DMS114 treated with DMSO at 0.1 percent for 48 hours (cell line): ENCODE measurements around the gene HS1BP3.

Experiments
- DNase-seq: peaks from one replicate; lab custom pipeline; 2025; ENCODE audit not compliant: unreplicated experiment; lab: John Stamatoyannopoulos, UW

The HS1BP3 gene, protein sequence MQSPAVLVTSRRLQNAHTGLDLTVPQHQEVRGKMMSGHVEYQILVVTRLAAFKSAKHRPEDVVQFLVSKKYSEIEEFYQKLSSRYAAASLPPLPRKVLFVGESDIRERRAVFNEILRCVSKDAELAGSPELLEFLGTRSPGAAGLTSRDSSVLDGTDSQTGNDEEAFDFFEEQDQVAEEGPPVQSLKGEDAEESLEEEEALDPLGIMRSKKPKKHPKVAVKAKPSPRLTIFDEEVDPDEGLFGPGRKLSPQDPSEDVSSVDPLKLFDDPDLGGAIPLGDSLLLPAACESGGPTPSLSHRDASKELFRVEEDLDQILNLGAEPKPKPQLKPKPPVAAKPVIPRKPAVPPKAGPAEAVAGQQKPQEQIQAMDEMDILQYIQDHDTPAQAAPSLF

GRCh38 chr2:20650877-20651730 lies at the start of gene HS1BP3:
TSS of gene HS1BP3 (minus strand) at chr2:20651098. CDS start at chr2:20651063, 35 bp downstream.
- peak; percentile 64 for DNase-seq

GRCh38 chr2:20698916-20699613 lies 48.2 kb upstream of the HS1BP3 start:
- no peak for DNase-seq

DNA sequence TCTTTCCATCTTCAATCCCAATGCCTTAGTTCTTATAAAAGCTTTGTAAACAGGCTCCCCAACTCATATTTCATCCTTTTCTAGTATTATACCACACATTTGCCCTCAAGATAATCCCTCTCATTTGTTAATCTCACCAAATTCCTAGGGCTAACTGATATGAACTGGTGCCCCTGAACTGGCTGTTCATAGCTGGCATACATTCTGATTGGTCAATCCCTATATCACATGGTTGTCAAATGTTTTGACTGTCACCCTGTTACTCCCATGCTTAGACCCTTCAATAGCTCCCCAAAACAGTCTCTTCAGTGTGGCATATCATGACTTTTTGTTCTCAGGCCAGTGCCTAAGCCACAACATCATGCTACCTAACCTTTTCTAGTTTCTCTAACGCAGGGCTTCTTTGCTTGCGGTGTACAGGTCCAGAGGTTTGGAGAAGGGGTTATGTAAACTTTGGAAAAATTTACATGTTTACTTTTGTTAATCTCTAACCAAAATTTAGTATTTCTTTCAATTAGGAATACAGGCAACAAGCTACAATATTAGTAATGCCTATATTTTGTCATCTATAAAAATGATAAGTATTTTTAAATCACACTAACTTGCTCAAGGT lies 46.5 kb upstream of the HS1BP3 start:
- no peak for DNase-seq

- no peak for DNase-seq
Observed at GRCh38 chr2:20696366-20696765, 45.5 kb upstream of the HS1BP3 start.

GRCh38 chr2:20693317-20693716 lies 42.4 kb upstream of the HS1BP3 start:
- DNase-seq, result no peak

DNA sequence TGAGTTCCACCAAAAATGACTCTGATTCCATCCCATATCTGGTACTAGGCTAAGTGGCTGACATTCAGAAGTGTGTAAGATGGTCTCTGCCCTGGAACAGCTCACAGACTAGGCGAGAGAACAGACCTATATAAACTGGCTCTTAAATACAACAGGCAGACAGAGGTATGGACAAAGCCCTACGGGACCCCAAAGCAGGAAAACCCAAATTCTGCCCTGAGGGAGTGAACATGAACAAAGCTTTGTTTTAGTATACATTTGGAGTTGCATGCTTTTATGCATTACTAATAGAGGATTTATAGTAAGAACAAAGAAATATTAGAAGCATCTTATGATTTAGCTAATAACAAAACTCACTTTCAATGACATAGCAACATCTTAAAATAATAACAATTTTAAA lies 41.2 kb upstream of the HS1BP3 start:
- no peak for DNase-seq

- DNase-seq, result no peak
Observed at GRCh38 chr2:20691076-20691734, 40.3 kb upstream of the HS1BP3 start.

DNA sequence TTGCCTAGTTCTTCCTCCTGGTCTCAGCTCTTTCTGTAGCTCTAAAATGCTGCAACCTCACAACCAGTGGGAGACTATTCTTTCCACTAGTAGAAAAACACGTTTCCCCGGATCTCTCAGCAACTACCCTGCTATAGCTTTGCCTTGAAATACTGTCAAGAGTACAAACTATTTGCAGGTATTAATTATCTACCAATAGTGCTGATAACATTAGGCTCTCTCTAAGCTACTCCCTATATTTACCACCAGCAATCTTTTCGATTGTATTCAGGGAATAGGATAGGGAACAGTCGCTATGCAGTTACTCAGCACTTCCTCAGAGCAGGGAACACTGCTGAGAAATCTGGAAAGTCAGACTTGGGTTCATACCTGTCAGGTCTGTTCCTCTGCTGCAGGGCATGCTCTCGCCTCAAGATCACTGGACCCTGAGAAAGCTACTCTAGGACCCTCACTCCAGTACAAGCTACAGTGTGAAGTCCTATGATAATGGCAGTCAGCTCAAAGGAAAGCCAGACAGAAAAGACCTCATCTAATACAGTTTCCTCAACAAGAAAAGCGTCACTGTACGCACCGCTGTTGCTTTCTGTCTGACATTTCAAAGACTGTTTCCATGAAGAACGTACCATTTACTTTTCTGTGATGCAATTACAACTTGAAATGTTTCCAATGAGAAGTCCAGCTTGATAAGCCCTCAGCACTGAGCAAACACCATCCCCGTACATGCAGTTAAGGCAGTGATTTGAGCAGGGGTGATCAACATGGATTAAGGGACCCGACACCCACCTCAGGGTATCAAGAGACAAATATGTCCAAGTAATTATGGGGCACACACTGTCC lies 38.7 kb upstream of the HS1BP3 start:
- DNase-seq, result no peak

DNA sequence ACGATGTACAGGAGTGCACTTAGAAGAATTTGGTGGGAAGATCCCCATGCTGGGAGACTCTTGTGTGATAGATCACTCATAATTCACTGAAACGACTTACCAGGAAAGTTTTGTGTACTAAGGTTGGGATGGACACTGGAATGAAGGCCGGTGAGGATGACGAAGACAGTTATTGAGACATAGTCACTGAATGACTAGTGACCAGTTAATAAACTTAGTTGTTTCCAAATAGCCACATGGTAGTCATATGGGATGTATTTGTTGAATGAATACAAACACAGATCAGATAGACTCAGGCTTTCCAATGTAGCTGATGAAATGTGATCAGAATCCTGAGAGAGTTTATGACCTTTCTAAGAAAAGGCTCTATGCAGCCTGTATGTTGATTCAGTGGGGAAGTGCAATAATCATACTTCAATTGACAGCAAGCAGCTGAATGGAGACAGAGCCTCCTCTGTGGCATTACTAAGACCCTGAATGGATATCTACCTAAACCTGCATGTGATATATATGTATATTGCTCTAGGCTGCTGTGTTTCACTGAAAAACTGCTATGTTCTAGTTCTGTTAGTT lies 36.4 kb upstream of the HS1BP3 start:
- no peak for DNase-seq

DNA sequence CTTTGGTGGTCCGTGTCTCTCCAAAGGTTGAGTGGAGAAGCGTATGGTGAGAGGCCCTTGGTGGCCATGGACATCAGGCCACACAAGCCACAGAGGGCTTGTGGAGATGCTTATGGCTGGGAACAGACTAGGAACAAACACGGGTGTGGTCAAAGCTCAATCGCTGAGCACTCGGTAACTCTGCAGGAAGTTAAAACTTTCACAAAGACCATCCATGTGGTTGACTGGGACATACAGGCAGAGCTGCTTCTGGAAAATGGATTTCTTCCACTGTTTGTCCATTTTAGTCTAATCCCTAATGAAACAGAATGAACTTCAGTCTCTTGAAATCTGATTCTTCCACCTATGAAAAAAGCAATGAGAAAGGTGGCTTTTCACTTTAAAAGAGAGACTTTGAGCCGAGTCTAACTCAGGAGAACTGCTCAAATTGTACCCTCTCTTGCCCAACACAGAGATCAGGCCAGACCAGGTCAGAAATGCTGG lies 33.7 kb upstream of the HS1BP3 start:
- no peak for DNase-seq

DNA sequence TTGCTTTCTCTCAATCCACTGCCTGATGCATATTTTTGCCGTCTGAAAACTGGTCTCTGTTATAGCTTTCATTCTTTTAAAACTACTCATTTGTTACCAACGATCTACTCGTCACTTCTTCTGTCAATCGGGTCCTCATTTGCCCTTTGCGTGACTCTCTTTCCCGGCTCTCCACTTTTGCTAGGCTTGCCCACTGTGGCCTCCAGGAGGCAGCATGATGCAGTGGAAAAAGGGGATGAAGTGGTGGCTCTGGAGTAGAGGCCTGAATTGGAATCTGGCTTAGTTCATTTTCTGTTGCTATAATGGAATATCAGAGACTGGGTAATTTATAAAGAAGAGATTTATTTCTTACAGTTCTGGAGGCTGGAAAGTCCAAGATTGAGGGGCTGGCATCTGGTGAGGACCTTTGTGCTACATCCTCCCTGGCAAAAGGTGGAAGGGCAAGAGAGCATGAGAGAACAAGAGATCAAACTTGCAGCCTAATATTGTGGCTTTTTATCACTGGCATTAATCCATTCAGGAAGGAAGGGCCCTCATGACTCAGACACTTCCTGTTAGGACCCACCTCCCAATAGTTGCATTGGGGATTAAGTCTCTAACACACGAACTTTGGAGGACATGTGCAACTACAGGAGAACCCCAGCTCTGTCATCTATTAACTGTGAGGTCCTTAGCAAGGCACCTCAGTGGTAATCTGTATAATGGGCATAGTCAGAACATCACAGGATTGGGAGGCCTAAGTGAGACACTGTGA lies 31.4 kb upstream of the HS1BP3 start:
- DNase-seq, result no peak

- no peak for DNase-seq
Observed at GRCh38 chr2:20680744-20681375, 30.0 kb upstream of the HS1BP3 start.

DNA sequence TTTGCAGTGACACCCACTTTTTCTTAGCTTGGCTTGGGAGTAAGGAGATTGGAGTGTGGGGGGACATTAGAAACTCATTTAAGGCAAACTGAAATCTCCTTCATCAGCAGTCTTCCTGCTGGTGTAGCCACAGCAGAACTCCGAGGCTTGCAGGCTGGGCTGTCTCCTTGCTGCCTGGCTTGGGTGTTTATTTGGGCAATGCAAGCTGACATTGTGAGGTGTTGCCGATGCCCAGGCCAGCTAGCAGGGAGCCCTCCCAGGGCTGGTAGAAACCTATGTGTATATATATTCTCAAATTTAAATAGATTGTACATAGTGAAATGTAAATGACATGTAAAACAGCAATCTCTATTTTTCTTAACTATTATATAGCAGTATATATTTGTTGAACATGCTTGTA lies 27.9 kb upstream of the HS1BP3 start:
- DNase-seq, result no peak

DNA sequence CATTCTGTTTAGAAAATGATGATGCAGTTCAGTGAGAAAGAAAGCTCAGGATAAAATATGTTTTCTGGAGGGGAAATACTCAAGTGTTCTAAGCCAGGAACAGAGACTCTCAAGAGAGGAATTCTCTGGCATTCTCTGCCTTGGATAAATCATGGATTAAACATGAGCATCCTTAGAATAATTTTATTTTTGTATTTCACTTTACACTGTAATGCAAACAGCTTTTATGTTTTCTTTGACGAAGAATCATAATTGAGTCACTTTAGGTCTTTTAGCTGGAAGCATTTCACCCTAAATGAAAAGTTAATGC lies 27.1 kb upstream of the HS1BP3 start:
- DNase-seq, result no peak

- DNase-seq, result peak; percentile 26
Observed at GRCh38 chr2:20677301-20678085, 26.6 kb upstream of the HS1BP3 start.

DNA sequence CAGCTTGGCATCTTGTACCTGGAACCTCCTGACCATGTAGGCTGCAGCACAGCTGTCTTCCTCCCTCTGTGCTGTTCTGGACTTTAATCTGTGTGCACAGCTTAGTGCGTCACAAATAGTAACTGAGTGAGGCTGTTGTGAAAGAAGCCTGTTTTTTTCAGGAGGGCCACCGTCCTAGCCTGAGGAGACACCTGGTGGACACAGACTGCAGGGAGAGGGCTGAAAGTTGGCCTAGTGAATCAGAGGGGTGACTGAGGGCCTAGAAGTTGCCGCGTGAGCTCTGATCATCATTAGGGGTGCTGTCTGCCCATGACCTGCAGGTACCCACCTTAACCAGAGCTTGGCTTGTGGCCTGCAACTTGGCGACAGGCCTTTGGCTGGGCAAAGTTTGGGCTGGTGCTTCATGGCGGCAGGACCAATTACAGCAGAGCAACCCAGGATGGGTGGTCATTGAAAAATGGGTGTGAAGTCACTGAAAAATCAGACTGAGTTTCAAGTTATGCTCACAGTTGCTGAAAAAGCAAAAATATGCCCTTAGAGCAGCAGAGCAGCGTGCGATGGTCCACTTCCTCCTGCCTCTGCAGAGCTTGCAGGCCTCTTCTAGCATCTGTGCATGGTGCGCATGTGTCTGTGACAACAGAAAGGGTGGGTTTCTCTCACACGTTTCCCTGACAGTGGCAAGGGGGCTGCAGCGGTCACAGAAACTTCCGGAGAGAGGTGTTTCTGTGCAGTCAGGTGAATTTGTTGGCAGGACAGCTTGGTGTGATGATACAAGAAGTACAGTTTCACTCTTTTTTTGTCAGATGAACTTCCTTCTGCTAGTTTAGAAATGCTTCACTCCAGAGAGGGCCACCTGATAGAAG lies 25.7 kb upstream of the HS1BP3 start:
- DNase-seq, result peak; percentile 2
